GM11168 (cell line): ENCODE measurements around the gene YJEFN3.

ENCODE experiments used
- in situ Hi-C: fragments of 300-500 bp; cut with MboI; formaldehyde crosslinking; loops from one replicate; pipeline ENCODE4 v1.12.0; 2022; ENCODE audit warnings: low sequenced_read_pairs; ENCODE audit not compliant: unreplicated experiment

YJEFN3 gene

GRCh38 chr19:19495614-19496603 lies 32.8 kb upstream of the YJEFN3 start:
- in situ Hi-C loops, result no loop called here

- in situ Hi-C loops, result no loop called here
Measured at GRCh38 chr19:19498255-19498991, 30.3 kb upstream of the YJEFN3 start.

GRCh38 chr19:19499272-19499995 lies 29.3 kb upstream of the YJEFN3 start:
- in situ Hi-C loops, result no loop called here

GRCh38 chr19:19500975-19501644 lies 27.6 kb upstream of the YJEFN3 start:
- in situ Hi-C loops, result no loop called here

- in situ Hi-C loops, result no loop called here
Measured at GRCh38 chr19:19501798-19502197, 26.9 kb upstream of the YJEFN3 start.

- in situ Hi-C loops, result no loop called here
Measured at GRCh38 chr19:19502281-19502680, 26.4 kb upstream of the YJEFN3 start.

- in situ Hi-C loops, result no loop called here
Measured at GRCh38 chr19:19502808-19503602, 25.7 kb upstream of the YJEFN3 start.

DNA sequence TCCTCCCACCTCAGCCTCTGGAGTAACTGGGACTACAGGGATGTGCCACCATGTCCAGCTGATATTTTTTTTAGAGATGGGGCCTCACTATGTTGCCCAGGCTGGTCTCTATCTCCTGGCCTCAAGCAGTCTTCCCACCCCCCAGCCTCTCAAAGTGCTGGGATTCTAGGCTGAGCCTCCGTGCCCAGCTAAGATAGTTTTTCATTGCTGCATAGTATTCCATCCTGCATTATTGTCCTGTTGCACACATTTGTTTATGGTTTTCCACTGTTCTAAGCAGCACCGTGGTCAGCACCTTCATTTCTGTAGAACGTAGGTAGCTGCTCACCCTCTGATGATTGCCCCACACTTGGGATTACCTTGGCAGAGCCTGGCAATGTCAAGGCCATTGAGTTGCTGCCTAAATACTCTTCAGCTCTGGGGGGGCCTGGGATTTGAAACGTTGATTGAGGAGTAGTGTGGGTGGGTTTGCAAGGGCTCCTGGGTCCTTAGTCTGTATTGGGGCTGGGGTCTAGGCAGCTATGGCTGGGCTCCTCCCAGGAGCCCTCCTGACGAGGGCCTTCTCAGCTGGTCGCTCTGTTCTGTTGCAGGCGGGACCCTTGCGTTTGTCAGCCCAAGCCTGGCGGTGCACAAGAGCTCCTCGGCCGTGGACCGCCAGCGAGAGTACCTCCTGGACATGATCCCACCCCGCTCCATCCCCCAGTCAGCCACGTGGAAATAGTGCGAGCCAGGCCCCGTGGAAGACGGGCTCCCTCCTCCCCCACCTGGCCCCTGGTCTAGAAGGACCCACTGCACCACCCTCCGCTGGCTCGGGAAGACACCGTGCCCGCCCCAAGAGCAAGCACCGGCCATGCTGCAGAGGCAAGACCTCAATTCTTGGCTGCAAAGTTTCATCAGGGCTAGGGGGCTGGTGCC lies 23.7 kb upstream of the YJEFN3 start:
- in situ Hi-C loops, result no loop called here

DNA sequence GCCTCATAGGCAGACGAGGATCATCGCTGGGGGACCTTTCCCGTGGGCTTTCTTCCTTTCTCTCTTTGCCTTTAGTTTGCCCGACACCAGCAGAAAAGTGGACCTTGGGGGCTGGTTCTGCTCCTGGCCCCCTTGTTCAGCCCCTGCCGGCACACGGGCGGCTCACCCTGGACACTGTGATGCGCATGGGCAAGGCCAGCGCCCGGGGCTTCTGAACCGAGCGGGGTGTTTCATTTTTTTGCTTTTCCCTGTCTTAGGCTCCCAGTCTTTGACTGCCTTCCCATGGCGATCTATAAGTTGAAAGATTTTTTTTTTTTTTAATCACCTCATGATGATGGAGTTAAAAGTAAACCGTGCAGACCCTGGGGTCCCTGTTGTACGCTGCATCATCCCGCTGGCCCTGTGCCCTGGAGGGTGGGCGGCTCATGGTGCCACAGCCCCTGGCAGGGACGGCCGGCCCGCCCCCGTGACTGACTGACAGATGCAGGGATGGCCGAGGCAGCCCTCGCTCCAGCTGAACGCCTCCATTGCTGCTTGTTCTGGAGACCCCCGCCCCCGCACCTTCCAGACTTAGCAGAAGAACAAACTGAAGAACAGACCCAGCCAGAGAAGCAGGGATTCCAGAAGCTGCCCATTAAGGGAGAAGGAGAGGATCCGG lies 22.9 kb upstream of the YJEFN3 start:
- in situ Hi-C loops, result no loop called here

- in situ Hi-C loops, result no loop called here
Measured at GRCh38 chr19:19506592-19506991, 22.1 kb upstream of the YJEFN3 start.

- in situ Hi-C loops, result no loop called here
Measured at GRCh38 chr19:19507354-19507753, 21.4 kb upstream of the YJEFN3 start.

DNA sequence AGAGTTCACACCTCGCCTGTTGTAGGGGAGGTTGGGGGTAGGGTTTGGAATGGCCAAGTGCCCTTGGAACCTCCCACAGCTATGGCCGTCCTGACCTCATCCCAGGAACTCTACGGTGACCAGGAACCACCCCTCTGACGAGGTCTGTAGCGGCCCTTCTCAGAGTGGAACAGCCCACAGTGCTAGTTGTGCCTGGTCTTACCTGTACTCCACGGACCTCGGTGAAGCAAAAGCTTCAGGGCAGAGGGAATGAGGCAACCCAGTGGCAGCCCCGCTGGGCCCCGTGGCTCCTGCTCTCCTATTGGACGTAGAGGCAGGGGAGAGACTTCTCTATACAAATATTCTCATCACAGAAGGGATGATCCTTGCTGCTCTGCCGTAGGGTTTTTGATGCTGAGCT lies 20.5 kb upstream of the YJEFN3 start:
- in situ Hi-C loops, result no loop called here

DNA sequence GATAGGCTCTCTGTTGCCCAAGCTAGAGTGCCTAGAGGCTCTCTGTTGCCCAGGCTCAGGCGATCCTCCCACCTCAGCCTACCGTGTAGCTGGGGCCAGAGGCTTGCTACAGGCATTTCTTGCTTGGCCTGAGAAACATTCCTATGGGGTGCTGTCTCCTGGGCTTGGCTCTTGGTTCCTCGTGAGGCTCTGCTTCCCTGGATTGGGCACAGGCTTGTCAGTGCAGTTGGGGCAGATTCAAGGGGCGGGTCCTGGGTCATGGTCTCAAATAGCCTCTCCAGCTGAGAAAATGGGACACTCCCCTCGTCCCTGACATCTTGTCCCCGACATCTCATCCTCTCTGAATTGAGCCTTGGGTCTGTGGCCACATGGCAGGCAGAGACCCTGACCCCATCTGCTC lies 18.3 kb upstream of the YJEFN3 start:
- in situ Hi-C loops, result no loop called here

DNA sequence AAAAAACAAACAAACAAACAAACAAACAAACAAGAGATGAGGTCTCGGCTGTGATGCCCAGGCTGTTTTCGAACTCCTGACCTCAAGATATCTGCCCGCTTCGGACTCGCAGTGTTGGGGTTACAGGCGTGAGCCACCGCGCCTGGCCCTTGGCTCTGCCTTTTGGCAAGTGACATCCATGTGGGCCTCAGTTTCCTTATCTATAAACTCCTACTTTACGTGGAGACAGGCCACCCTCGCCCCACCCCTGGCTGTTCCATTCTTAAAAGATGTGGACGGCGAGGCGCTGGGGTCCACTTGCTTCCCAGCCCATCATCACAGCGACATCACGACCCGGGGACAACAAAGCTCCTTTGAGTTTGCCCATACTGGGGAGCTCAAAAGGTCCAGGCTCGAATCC lies 15.0 kb upstream of the YJEFN3 start:
- in situ Hi-C loops, result no loop called here

DNA sequence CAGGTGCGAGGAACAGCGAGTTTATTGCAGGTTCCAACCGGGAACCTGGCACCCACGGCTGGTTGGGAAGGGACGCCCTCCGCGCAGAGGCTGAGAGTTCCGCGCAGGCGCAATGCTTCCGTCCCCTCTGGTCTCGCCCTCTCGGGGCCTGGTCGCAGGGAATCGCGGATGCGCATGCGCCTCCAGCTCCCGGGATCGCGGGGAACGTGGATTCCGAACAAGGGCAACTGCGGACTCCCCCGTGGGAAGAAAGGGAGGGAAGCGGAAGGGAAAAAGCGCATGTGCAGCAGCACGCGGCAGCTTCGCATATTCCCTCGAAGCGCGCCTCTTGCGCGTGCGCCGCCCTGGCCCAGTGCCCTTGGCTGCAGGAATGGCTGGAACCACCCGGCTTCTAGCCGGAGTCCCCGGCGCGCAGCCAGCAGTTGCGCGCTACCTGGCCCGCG lies 14.5 kb upstream of the YJEFN3 start:
- in situ Hi-C loops, result no loop called here

DNA sequence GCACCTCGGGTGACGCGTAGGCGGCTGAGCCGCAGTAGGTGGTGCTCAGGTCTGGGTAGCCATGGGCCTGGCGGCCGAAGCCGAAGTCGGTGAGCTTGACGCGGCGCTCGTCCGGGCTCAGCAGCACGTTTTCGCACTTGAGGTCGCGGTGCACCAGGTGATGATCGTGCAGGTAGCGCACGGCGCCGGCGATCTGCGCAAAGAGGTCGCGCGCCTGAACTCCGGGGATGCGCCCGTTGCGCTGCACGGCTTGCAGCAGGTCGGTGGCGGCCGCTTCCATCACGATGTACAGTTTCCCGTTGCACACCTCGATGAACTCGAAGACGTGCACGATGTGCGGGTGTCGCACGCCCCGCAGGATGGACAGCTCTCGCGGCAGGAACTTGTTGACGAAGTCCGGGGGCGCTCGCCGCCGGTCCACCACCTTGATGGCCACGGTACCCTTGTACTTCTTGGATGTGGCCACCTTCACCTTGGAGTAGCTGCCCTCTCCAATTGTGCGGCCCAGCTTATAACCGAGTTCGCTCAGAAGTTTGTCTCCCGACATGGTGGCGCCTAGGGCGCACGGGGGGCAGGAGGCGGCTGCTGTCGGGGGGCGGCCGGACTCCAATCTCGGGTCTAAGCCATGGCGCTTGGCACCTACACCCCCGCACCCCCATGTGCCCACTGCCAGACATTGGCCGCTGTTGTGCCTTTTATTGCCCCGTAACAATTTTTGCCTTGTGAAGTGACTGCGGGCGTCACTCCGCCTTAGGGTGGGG lies 13.7 kb upstream of the YJEFN3 start, which contains the start of gene TSSK6:
Gene TSSK6 (minus strand): TSS at position 668 of the 761 bp plus-strand sequence. CDS start 121 bp downstream, at position 547.
- in situ Hi-C loops, result no loop called here
